PC-9 (cell line): ENCODE measurements around the gene UGT2B7. TPM values are rescaled to one million over a fixed set of nuclear protein-coding genes. Genes with fewer than 3 reads are reported as not detected.

Experiments
- BruUV-seq: library from RNA; stranded (reverse); fragments of 400-500 nt; replicated peaks from 2 replicates; lab custom pipeline; 2021; lab: Mats Ljungman, UMichigan
- CTCF ChIA-PET: fragments of 300-600 bp; sonication (Branson Sonifier 250); formaldehyde crosslinking; loops from one replicate; lab custom pipeline; 2022; ENCODE audit warnings: antibody characterized with exemption; lab: Charles Lee
- POLR2A ChIA-PET: fragments of 300-600 bp; sonication (Branson Sonifier 250); formaldehyde crosslinking; loops from one replicate; lab custom pipeline; 2022; ENCODE audit warnings: antibody characterized with exemption; ENCODE audit not compliant: unreplicated experiment; lab: Charles Lee
- DNase-seq, 2 experiments: peaks; one replicate each; pipeline versions ENCODE4 v3.0.0 to v3.0.0-alpha.2; 2015 to 2022; ENCODE audit warnings: mixed read lengths in 1 of 2
- H2AFZ ChIP-seq: fragments of 200-600 bp; sonication (generic); 2 replicates; pipeline ENCODE4 v1.8.1; 2017; ENCODE audit warnings: antibody characterized with exemption
- H3F3A ChIP-seq: fragments of 200-600 bp; sonication (generic); 2 replicates; pipeline ENCODE4 v1.8.1; 2017; ENCODE audit warnings: antibody characterized with exemption, mild to moderate bottlenecking, low read depth; ENCODE audit not compliant: insufficient read depth
- H3K27ac ChIP-seq: fragments of 200-600 bp; sonication (generic); 2 replicates; pipeline ENCODE4 v1.6.1; 2016; ENCODE audit warnings: mixed run types
- H3K27me3 ChIP-seq: fragments of 200-600 bp; sonication (generic); 2 replicates; pipeline ENCODE4 v1.6.1; 2016; ENCODE audit warnings: low read depth, mixed run types; ENCODE audit not compliant: insufficient read depth
- H3K36me3 ChIP-seq: fragments of 200-600 bp; sonication (generic); 2 replicates; pipeline ENCODE4 v1.6.1; 2016; ENCODE audit warnings: low read depth, mixed run types
- H3K4me1 ChIP-seq: fragments of 200-600 bp; sonication (generic); replicated peaks from 2 replicates; pipeline ENCODE4 v1.6.1; 2016; ENCODE audit warnings: mixed run types; ENCODE audit not compliant: insufficient read depth
- H3K4me2 ChIP-seq: fragments of 200-600 bp; sonication (generic); 2 replicates; pipeline ENCODE4 v1.6.1; 2017; ENCODE audit warnings: mixed run types
- H3K4me3 ChIP-seq: fragments of 200-600 bp; sonication (generic); 2 replicates; pipeline ENCODE4 v1.6.1; 2016; ENCODE audit warnings: mixed run types
- H3K79me2 ChIP-seq: fragments of 200-600 bp; sonication (generic); 2 replicates; pipeline ENCODE4 v1.6.1; 2017; ENCODE audit warnings: low read depth, mixed run types
- H3K9me2 ChIP-seq: fragments of 200-600 bp; sonication (generic); 2 replicates; pipeline ENCODE4 v1.8.1; 2017; ENCODE audit warnings: mild to moderate bottlenecking; ENCODE audit not compliant: insufficient read depth
- H3K9me3 ChIP-seq: fragments of 200-600 bp; sonication (generic); 2 replicates; pipeline ENCODE4 v1.8.1; 2016; ENCODE audit warnings: low read depth; ENCODE audit not compliant: insufficient read depth
- H4K20me1 ChIP-seq: fragments of 200-600 bp; sonication (generic); 2 replicates; pipeline ENCODE4 v1.8.1; 2017; ENCODE audit not compliant: insufficient read depth
- CTCF ChIP-seq: fragments of 200-600 bp; sonication (generic); conservative IDR thresholded peaks from 2 replicates; pipeline ENCODE4 v1.6.1; 2017; ENCODE audit warnings: mixed run types, antibody characterized with exemption, mild to moderate bottlenecking, moderate library complexity
- EZH2 ChIP-seq: fragments of 200-600 bp; sonication (generic); IDR thresholded peaks from 2 replicates; pipeline ENCODE4 v1.8.0; 2017; ENCODE audit warnings: antibody characterized with exemption, low read depth
- intact Hi-C: fragments of 100-400 bp; cut with micrococcal nuclease; formaldehyde crosslinking; loops from one replicate; pipeline ENCODE4 v1.10.0; 2022; ENCODE audit not compliant: unreplicated experiment
- total RNA-seq: library from RNA; stranded (reverse); gene quantifications from 2 replicates; pipeline ENCODE4 v1.2.3, GENCODE V29; 2021

The UGT2B7 gene
- total RNA-seq, 1 experiment from 2014 or later = not detected

GRCh38 chr4:69066945-69067344, 29.3 kb upstream of the UGT2B7 start:
- H3K79me2 ChIP-seq = no peaks in the 10 kb centered on the region
- no peak overlapping the region for H2AFZ ChIP-seq
- H3K36me3 ChIP-seq = no peaks in the 10 kb centered on the region
- TF ChIP-seq EZH2 = no peak
- no peak for TF ChIP-seq CTCF
- no TSS peak for BruUV-seq
- no peaks in the 10 kb centered on the region for H3K27me3 ChIP-seq
- ChIA-PET POLR2A (no interaction called here), CTCF (no interaction called here)
- no peaks in the 10 kb centered on the region for H4K20me1 ChIP-seq
- H3K9me2 ChIP-seq = no peaks in the 10 kb centered on the region
- H3K9me3 ChIP-seq = no peaks in the 10 kb centered on the region
- DNase-seq = no peak
- no peak overlapping the region for H3K27ac ChIP-seq
- no peaks in the 10 kb centered on the region for H3F3A ChIP-seq
- no peak overlapping the region for H3K4me2 ChIP-seq
- no peak overlapping the region for H3K4me3 ChIP-seq
- intact Hi-C loops = no loop called here
- no peaks in the 10 kb centered on the region for H3K4me1 ChIP-seq

DNA sequence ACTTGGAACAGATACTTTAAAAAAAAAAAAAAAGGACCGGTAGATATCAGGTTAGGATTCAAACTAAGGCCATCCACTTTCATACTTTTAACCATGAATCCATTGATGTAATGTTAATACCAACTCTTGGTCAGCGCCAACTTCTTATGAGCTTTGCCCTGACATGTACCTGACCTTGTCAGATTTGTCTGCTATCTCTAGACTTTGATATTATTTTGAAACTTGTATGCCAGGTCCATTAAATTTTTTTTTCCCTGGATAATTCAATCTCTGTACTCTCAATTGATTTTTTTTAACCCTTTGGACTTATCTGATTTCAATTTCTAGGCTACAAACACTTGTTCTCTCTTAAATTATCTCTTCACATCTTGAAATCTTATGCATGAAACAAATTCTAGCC, 27.2 kb upstream of the UGT2B7 start:
- Histone ChIP-seq H3K79me2 (no peaks in the 10 kb centered on the region), H4K20me1 (no peaks in the 10 kb centered on the region), H3K4me1 (no peaks in the 10 kb centered on the region), H3K27me3 (no peaks in the 10 kb centered on the region), H3K4me3 (no peak overlapping the region), H3F3A (no peaks in the 10 kb centered on the region), H3K9me3 (no peaks in the 10 kb centered on the region), H2AFZ (no peak overlapping the region), H3K36me3 (no peaks in the 10 kb centered on the region), H3K4me2 (no peak overlapping the region), H3K9me2 (no peaks in the 10 kb centered on the region), H3K27ac (no peak overlapping the region)
- TF ChIP-seq EZH2 (no peak), CTCF (no peak)
- DNase-seq = no peak
- intact Hi-C loops = no loop called here
- ChIA-PET POLR2A (no interaction called here), CTCF (no interaction called here)
- no TSS peak for BruUV-seq

DNA sequence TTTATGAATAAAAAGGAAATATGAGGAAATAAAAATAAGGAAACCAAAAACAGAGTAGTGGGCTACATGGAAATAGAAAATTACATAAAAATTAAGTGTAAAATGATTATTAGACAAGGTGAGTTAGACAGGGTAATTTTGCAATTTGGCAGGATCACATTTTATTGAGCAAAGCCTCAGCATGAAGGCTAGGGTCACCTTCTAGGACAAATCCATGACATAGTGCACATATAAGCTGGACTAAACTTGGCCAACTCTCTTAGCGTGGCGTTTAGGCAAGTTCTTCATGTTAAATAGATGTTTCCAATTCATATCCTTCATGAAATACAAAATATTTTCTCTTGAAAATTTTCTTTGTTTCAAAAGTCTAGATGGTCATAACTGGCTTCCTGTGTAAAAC, 25.7 kb upstream of the UGT2B7 start:
- TF ChIP-seq CTCF = no peak
- TF ChIP-seq EZH2 = no peak
- no peaks in the 10 kb centered on the region for H4K20me1 ChIP-seq
- no peak overlapping the region for H3K27ac ChIP-seq
- ChIA-PET POLR2A (no interaction called here), CTCF (no interaction called here)
- H3F3A ChIP-seq = no peaks in the 10 kb centered on the region
- H3K9me2 ChIP-seq = no peaks in the 10 kb centered on the region
- no peaks in the 10 kb centered on the region for H3K4me1 ChIP-seq
- H3K4me3 ChIP-seq = no peak overlapping the region
- H3K9me3 ChIP-seq = no peaks in the 10 kb centered on the region
- no peak overlapping the region for H3K4me2 ChIP-seq
- H2AFZ ChIP-seq = no peak overlapping the region
- intact Hi-C loops = no loop called here
- DNase-seq = no peak
- H3K36me3 ChIP-seq = no peaks in the 10 kb centered on the region
- no peaks in the 10 kb centered on the region for H3K79me2 ChIP-seq
- BruUV-seq = no TSS peak
- H3K27me3 ChIP-seq = no peaks in the 10 kb centered on the region
